GM10847 (cell line): ENCODE results near the gene BUD13.

Experiments
- POLR2A ChIP-seq: IDR thresholded peaks from 2 replicates; pipeline ENCODE4 v1.6.1; 2011; ENCODE audit not compliant: insufficient read length; ENCODE audit errors: extremely low read depth

The BUD13 gene

DNA sequence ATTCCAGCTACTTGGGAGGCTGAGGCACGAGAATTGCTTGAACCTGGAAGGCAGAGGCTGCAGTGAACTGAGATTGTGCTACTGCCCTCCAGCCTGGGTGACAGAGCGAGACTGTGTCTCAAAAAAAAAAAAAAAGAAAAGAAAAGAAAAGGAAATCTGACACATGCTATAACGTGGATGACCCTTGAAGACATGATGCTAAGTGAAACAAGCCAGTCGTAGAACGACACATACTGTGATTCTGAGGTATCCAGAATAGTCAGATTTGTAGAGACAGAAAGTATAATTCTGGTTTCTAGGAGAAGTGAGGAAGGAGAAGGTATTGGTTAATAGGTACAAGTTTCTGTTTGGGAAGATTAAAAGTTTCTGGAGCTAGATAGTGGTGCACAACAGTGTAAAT lies 25.6 kb upstream of the BUD13 start:
- TF ChIP-seq POLR2A, result no peak

DNA sequence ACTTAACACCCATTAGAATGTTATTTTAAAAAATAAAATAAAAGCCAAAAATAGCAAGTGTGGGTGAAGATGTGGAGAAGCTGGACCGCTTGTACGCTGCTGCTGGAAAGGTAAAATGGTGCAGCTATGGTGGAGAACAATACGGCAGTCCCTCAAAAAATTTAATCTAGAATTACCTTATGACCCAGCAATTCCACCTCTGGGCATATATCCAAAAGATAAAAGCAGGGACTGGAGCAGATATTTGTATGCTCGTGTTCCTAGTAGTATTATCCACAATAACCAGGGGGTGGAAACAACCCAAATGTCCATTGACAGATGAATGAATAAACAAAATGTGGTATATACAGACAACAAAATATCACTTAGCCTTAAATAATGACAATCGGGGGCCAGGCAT lies 25.0 kb upstream of the BUD13 start:
- TF ChIP-seq POLR2A, result no peak

DNA sequence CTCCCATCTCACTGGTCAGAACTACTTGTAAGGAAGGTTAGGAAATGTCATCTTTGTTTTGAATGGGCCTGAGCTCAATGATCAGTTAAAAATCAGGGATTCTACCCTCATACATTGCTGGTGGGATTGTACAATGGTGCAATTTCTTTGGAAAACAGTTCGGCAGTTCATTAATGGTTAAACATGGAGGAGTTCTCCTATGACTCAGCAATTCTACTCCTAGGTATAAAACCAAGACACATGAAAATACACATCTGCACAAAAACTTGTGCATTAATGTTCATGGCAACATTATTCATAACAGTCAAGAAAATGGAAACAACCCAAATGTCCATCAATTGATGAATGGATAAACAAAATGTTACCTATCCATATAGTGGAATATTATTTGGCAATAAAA lies 23.8 kb upstream of the BUD13 start:
- no peak for TF ChIP-seq POLR2A

DNA sequence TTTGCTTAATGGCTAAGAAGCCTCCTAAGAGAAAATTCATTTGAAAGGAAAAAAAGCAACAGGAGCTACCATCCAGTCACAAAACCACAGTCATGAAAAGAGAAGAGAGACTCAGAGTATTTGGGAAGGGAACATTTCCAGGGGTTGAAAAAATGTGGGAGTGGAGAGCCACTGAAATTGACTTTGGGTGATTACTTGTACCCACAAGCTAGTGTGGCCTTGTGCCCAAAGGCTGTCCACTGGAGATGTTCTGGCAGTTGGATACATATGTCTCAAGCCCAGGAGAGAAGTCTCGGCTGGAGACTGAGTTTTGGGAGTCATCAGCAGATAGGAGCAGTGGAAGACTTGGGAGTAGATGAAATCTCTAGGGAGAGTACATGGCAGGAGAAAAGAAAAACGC lies 22.1 kb upstream of the BUD13 start:
- no peak for TF ChIP-seq POLR2A

DNA sequence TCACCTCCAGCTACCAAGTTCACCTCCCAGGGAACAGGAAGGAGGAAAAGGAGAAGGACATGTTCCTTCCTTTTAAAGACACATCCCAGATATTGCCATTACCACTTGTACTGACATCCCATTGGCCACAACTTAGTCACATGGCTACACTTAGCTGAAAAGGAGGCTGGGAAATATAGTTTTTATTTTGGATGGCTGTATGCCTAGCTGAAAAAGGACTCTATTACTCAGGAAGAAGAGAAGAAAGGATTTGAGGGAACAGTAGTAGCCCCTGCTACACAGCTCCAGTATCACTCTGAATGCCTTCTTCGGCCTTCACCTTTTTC lies 20.9 kb upstream of the BUD13 start:
- no peak for TF ChIP-seq POLR2A

DNA sequence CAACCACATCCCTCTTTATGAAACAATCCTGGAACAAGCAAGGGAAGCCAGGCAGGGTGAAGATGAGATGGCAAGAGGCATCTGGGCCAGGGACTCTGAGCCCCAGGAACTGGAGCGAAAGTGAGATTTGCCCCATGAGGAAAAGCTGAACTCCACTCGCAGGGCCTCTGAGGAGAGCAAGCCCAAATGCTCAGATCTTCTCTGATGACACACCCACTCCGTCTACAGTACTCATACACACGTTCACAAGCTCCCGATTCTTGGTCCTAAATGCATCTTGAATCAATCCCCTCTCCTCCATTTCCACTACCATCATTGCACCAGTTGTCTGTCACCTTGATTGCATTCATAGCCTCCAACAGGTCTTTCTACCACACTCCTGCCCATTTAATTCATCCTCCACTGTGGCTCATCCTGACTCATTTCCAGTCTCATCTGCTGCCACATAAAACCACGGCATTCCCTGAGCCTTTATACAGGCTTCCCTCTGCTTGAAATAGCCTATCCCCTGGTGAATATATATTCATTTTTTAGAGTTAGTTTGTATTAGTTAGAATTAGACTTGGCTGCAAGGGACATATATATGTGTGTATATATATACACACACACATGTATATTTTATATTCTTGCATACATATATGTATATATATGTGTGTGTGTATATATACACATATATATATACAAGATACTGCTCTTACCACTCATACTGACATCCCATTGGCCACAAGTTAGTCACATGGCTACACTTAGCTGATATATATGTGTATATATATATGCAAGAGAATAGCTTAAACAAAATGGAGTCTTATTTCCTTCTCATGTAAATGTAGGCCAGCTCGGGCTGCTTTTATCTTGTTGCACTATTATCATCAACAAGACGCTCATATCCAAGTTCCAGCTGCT lies 20.3 kb upstream of the BUD13 start:
- no peak for TF ChIP-seq POLR2A

DNA sequence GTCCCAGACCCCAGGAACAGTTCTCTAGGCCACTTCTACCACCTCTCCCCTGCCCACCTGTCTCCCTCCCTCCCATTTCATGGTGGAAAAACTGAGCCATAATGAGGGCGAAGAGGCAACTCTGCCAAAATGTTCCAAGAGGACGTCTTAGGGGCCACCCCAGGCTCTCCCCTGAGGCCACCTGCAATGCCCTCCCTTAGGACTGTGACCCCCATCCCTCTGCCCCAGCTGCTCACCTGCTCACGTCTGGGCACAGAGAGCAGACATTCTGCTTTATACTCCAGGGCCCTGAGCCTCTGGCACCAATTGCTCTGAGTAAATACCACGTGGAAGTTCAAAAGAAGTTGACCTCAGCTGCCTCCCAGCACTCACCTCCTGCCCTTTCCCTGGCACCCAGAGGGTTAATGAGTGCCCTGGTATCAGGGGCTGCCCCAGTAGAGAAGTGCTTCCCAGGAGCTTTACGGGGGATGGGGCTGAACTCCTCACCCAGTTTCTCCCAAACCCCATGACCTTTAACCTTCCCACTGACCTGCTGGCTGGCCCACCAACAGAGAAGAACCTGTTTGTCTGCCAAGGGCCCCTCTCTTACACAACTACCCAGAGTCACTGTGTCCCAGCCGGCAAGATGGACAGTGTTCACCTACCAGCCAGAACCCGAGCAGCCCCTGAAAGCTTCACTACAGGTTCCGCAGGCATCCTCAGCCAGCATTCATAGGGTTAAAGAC lies 19.5 kb upstream of the BUD13 start:
- TF ChIP-seq POLR2A, result no peak

DNA sequence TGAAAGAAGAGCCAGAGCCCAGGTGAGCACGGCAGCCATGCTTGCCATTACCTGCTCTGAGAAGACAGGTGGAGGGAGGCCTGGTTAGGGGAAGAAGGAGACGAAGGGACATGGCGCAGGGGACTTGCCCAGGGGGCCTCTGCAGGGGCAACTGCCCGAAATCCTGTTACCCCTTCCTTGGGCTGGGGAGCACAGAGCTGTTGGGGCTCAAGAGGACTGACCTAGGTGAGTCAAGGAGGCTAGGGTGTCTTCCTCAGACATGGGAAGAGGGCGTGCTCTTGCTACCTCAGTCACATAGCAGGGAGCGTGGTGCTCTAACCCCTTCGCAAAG lies 19.0 kb upstream of the BUD13 start, which contains the start of gene APOA5:
Gene APOA5, minus strand, starts transcription at position 67 of the 331 bp plus-strand sequence. Its CDS starts 19 bp downstream, at position 48.
- TF ChIP-seq POLR2A, result no peak

DNA sequence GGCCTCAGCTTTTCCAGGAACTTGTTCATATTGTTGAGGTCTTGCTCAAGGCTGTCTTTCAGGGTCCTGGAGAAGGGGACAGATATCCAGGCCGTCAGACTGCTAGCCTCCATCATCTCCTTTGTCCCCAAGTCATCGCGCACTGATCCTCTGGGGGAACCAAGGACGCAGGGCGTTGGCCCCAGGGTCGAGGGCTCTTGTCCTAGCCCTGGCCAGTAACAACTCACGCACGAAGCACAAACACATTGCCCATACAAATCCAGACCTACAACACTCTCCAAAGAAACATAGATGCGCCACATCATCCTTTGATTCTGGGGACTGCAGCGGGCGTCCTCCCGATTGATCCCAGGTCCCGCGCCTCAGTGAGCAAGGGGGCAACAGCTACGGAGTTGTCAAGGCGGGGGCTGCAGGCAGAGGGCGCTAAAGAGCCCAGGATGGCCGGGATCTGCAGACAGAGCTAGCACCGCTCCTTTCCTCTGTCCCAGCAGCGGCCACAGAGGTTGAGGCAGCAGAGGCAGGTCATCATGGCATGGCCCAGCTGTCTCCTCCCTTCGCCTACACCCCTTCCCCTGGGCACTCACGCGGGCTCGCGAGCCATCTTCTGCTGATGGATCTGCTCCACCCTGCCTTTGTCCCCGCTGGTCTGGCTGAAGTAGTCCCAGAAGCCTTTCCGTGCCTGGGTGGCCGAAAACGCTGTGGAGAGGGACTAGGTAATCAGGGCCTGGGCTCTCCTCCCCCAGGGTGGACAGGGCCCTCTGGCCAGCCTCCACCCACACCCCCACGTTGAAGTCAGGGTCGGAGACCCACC lies 18.4 kb upstream of the BUD13 start:
- TF ChIP-seq POLR2A, result no peak

DNA sequence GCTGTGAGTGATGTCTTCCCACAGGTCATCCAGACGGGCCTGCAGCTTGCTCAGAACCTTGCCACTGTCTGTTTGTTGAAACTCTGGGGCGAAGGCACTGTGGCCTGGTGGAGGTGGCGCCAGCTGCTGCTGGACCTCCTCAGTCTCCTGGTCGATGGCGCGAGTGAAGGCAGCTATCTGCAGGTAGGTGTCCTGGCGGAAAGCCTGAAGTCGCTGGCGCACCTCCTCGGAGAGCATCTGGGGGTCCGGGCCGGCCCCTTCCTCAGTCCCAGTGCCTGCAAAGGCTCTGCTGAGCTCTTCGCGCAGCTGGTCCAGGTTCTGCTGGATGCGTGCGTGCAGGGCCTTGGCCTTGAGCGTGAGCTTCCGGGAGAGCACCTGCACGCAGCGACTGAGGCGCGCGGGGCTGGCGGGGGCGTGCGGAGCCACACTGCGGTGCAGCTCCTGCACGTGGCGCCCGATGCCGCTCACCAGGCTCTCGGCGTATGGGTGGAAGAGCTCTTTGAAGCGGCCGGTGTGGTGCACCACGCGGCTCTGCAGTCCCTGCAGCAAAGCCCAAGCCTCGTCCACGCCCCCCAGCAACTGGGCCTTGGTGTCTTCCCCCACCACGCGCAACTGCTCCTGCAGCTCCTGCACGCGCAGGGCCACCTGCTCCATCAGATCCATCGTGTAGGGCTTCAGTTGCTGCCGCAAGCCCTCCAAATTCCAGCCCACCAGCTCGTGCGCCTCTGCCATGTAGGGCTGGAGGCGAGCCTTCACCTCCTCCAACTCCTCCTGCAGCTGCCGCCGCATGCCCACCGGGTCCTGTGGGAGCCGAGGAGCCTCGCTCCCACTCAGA lies 17.6 kb upstream of the BUD13 start:
- no peak for TF ChIP-seq POLR2A

DNA sequence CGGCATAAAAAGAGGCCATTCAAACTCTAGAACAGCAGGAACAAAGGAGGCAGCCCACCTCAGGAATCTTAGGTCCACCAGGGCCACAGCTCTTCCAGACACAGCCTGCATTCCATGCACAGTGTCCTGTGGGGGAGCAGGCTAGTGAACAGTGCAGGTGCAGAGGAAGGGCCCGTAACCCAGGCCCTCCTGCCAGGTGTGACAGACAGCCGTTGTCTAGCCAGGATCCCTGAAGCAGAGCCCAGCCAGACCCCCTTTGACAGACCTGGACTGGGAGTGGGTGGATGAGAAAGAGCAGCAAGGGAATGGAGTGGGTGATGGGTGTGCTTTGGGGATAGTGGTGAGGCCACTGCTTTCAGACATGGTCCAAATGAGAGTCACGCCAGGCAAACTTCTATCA lies 16.2 kb upstream of the BUD13 start:
- no peak for TF ChIP-seq POLR2A

DNA sequence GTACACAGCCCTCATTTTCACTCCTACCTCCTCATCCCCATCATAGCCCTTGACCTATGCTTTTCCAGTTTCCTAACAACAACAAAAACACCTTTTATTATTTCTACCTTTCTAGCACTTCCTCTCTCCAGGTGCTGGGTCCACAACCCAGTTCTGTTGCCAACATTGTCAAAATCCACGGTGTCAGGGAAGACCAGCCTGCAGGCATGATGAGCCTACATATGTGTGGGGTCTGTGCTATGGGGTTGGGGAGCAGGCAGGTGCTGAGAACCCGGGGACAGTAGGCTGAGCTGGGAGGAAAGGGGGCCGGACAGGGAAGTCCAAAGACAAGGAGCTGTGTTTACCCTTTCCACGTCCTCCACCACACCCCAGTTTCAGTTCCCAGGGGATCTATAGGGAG lies 15.7 kb upstream of the BUD13 start:
- no peak for TF ChIP-seq POLR2A

DNA sequence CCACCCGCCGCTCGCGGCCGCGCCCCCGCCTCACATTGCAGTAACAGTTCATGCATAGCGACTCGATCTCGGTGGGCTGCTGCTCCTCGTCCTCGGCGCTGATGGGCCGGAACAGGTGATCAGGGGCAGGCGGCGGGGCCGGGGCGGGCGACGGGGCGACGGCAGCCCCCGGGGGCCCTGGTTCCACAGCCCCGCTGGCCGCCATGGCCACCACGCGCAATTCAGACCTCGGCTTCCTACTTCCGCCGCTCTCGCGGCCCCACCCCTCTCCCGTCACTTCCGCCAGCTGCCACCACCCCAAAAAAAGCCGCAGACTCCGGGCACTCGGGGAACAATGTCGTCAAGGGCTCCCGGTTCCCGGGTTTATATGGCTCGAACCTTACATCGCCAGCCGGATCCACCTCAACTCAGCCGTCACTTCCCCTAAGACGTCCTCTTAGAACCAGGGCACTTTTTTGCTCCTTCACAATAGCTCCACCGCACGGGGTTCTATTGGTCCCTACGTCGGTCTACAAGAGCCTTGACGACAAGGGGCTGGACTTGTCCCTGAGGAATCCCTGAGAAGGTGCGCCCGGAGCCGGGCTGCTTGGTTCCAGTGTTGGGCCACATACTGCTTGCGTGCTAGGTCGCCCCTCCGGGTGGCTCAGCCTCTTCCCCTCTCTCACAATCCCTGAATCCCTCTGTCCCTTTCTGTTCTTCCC lies 15.1 kb upstream of the BUD13 start, which contains the start of gene ZPR1:
Gene ZPR1, minus strand, starts transcription at position 238 of the 701 bp plus-strand sequence. Its CDS starts 33 bp downstream, at position 205.
- TF ChIP-seq POLR2A, result peak; percentile 85

DNA sequence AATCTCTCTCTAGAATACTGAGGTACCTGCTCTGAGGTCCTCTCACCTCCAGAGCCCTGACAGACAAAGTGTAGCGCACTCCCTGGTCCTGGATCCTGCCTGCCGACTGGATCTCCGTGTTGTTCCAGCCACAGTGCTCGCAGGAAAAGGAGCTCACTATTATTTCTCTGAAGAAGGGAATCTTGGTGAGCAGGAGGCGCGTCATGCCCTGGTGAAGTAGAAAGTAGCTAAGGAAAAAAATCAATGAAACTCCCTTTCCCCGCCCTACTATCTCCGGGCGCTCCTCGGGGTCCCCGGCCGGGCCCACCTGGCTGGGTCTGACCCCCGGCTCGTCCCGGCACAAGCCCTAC lies 14.6 kb upstream of the BUD13 start:
- TF ChIP-seq POLR2A, result no peak
